Mesenchymal stem cell (in vitro differentiated cells and primary cell): Measurements from ENCODE around the gene LTC4S.
A peak's percentile ranks its signal among the peaks of the same experiment; 100 is the strongest.

Source experiments
- DNase-seq: peaks from one replicate; pipeline ENCODE4 v3.0.0-alpha.2; 2013
- H2AFZ ChIP-seq: one replicate; pipeline ENCODE4 v1.6.1; 2013; ENCODE audit warnings: low read depth, mild to moderate bottlenecking, control low read depth, inconsistent platforms, low read length, moderate library complexity
- H2AK5ac ChIP-seq: 2 replicates; pipeline ENCODE4 v1.6.1; 2013; ENCODE audit warnings: low read length, moderate library complexity, mild to moderate bottlenecking, inconsistent platforms; ENCODE audit not compliant: severe bottlenecking
- H2BK120ac ChIP-seq: one replicate; pipeline ENCODE4 v1.6.1; 2013; ENCODE audit warnings: low read depth, mild to moderate bottlenecking, inconsistent platforms, low read length, moderate library complexity
- H2BK12ac ChIP-seq, 2 experiments: one replicate each; pipeline ENCODE4 v1.6.1; 2013; ENCODE audit warnings: inconsistent platforms in 2 of 2, low read length in 2 of 2, mild to moderate bottlenecking in 2 of 2, moderate library complexity in 2 of 2, control low read depth in 1 of 2
- H2BK15ac ChIP-seq: one replicate; pipeline ENCODE4 v1.6.1; 2013; ENCODE audit warnings: mild to moderate bottlenecking, low read depth, inconsistent platforms; ENCODE audit not compliant: poor library complexity, severe bottlenecking
- H2BK5ac ChIP-seq: 2 replicates; pipeline ENCODE4 v1.6.1; 2013; ENCODE audit warnings: low read depth, mild to moderate bottlenecking, low read length, control low read depth, inconsistent platforms; ENCODE audit not compliant: poor library complexity, severe bottlenecking
- H3K14ac ChIP-seq, 2 experiments: one replicate each; pipeline ENCODE4 v1.6.1; 2013; ENCODE audit warnings: inconsistent platforms in 2 of 2, low read length in 2 of 2, control low read depth in 1 of 2, mild to moderate bottlenecking in 1 of 2, moderate library complexity in 1 of 2
- H3K18ac ChIP-seq, 2 experiments: one replicate each; pipeline ENCODE4 v1.6.1; 2013; ENCODE audit warnings: inconsistent platforms in 2 of 2, low read length in 2 of 2, control low read depth in 1 of 2, low read depth in 1 of 2, mild to moderate bottlenecking in 1 of 2
- H3K23ac ChIP-seq, 2 experiments: one replicate each; pipeline ENCODE4 v1.6.1; 2013; ENCODE audit warnings: inconsistent platforms in 2 of 2, low read length in 2 of 2, mild to moderate bottlenecking in 2 of 2, moderate library complexity in 2 of 2, control low read depth in 1 of 2
- H3K27ac ChIP-seq: 2 replicates; pipeline ENCODE4 v1.5.1; 2013; ENCODE audit warnings: mild to moderate bottlenecking, moderate library complexity, low read length, control low read depth, inconsistent platforms; ENCODE audit not compliant: poor library complexity, severe bottlenecking
- H3K27me3 ChIP-seq, 2 experiments: 2 replicates each; pipeline versions ENCODE4 v1.6.1 to v1.7.0; 2013; ENCODE audit warnings: low read length in 2 of 2, mild to moderate bottlenecking in 2 of 2, moderate library complexity in 2 of 2, control low read depth in 1 of 2, inconsistent platforms in 1 of 2; ENCODE audit not compliant: control insufficient read depth in 1 of 2, insufficient read depth in 1 of 2
- H3K36me3 ChIP-seq, 2 experiments: 2 replicates each; pipeline versions ENCODE4 v1.6.1 to v1.7.0; 2013; ENCODE audit warnings: low read length in 2 of 2, control low read depth in 1 of 2, inconsistent platforms in 1 of 2, low read depth in 1 of 2, mild to moderate bottlenecking in 1 of 2; ENCODE audit not compliant: insufficient read depth in 2 of 2, control insufficient read depth in 1 of 2
- H3K4ac ChIP-seq, 2 experiments: one replicate each; pipeline ENCODE4 v1.6.1; 2013; ENCODE audit warnings: inconsistent platforms in 2 of 2, low read length in 2 of 2, mild to moderate bottlenecking in 2 of 2, moderate library complexity in 2 of 2, control low read depth in 1 of 2, low read depth in 1 of 2
- H3K4me1 ChIP-seq: 2 replicates; pipeline ENCODE4 v1.6.1; 2013; ENCODE audit warnings: low read depth, low read length, control low read depth; ENCODE audit not compliant: control insufficient read depth, insufficient read depth
- H3K4me2 ChIP-seq: 2 replicates; pipeline ENCODE4 v1.6.1; 2013; ENCODE audit warnings: low read length, mild to moderate bottlenecking, inconsistent platforms; ENCODE audit not compliant: poor library complexity, severe bottlenecking
- H3K4me3 ChIP-seq, 2 experiments: 2 replicates each; pipeline versions ENCODE4 v1.5.1 to v1.7.0; 2013; ENCODE audit warnings: low read length in 2 of 2, mild to moderate bottlenecking in 2 of 2, control low read depth in 1 of 2, low read depth in 1 of 2; ENCODE audit not compliant: insufficient read depth in 1 of 2
- H3K79me1 ChIP-seq: replicated peaks from 2 replicates; pipeline ENCODE4 v1.6.1; 2013; ENCODE audit warnings: mild to moderate bottlenecking, control low read depth, low read length, inconsistent platforms; ENCODE audit not compliant: poor library complexity, severe bottlenecking
- H3K9ac ChIP-seq: 2 replicates; pipeline ENCODE4 v1.7.0; 2013; ENCODE audit warnings: mild to moderate bottlenecking, low read length, moderate library complexity
- H3K9me3 ChIP-seq: 2 replicates; pipeline ENCODE4 v1.7.0; 2013; ENCODE audit warnings: mild to moderate bottlenecking, low read length; ENCODE audit not compliant: control insufficient read depth
- H4K8ac ChIP-seq: one replicate; pipeline ENCODE4 v1.6.1; 2013; ENCODE audit warnings: inconsistent platforms, mild to moderate bottlenecking, low read length, moderate library complexity
- H4K91ac ChIP-seq: one replicate; pipeline ENCODE4 v1.6.1; 2013; ENCODE audit warnings: mild to moderate bottlenecking, low read length, inconsistent platforms
- WGBS: methylation state at CpG from one replicate; pipeline ENCODE4 v1.1.7; 2013; ENCODE audit warnings: mixed read lengths; 5-methylcytosine and 5-hydroxymethylcytosine counted together

LTC4S gene

DNA sequence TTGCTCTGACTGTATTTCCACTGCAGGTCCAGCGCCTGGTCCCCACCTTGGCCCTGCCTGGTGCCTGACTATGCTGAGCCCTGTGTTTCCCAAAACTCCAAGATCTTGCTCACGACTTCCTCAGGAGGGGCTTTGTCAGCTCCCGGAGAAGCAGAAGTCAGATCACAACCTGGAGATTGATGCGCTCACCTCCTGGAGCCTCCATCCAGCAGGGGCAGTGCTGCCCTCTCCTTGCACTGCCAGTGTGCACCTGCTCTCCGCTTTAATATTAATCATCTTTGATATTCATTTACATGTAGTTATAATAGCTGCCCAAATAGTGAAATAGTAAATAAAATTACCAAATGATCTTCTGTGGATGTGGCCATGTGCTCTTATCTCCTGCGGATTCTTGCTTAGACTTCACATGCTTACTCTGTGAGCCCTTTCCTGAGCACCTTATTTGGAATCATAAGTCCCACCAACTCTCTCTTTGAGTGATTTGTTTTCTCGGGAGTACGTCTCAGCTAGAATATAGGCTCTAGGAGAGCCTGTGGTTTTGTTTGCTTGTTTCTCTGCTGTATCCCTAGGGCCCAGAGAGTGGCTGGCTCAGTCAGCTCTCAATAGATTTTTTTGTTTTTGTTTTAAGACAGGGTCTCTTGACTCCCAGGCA, 43.8 kb upstream of the LTC4S start:
- H2AK5ac ChIP-seq = no peak overlapping the region
- WGBS = 95% methylated on average over 6 of the region's 8 CpGs

DNA sequence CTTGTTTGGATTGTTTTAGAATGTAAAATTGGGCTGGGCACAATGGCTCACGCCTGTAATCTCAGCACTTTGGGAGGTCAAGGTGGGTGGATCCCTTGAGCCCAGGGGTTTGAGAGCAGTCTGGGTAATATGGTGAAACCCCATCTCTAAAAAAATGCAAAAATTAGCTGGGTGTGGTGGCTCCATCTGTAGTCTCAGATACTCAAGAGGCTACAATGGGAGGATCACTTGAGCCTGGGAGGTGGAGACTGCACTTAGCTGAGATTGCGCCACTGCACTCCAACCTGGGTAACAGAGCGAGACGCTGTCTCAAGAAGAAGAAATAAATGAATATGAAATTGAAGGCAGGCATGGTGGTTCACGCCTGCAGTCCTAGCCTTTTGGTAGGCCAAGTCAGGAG, 39.8 kb upstream of the LTC4S start:
- H4K8ac ChIP-seq = no peak overlapping the region
- H3K27ac ChIP-seq = no peak overlapping the region
- peak overlapping the region; percentile 48 for H4K91ac ChIP-seq
- DNase-seq = no peak
- H3K79me1 ChIP-seq = peaks cover 18% of the 10 kb centered on the region
- H3K23ac ChIP-seq = peak overlapping the region in 1 of 2 experiments; percentile 31
- H3K4ac ChIP-seq = no peak overlapping the region
- no peak overlapping the region for H3K4me2 ChIP-seq
- H3K14ac ChIP-seq = no peak overlapping the region
- H3K9ac ChIP-seq = no peak overlapping the region
- peaks cover 5% of the 10 kb centered on the region for H3K4me1 ChIP-seq
- no peak overlapping the region for H2AK5ac ChIP-seq
- H2BK15ac ChIP-seq = no peak overlapping the region
- WGBS = over 99% methylated on average over 5 of the region's 5 CpGs
- H2BK5ac ChIP-seq = no peak overlapping the region
- H3K18ac ChIP-seq = no peak overlapping the region
- H2BK120ac ChIP-seq = no peak overlapping the region
- H3K9me3 ChIP-seq = no peaks in the 10 kb centered on the region
- no peaks in the 10 kb centered on the region for H3K27me3 ChIP-seq
- peaks cover 11% of the 10 kb centered on the region in 2 experiments for H3K36me3 ChIP-seq
- H2BK12ac ChIP-seq = peak overlapping the region in 1 of 2 experiments; percentile 33
- H3K4me3 ChIP-seq = no peak overlapping the region
- no peak overlapping the region for H2AFZ ChIP-seq

More for the DNA sequence above, 43.8 kb upstream of the LTC4S start:
- no peak overlapping the region for H3K4me2 ChIP-seq
- H4K91ac ChIP-seq = peak overlapping the region; percentile 43
- no peak overlapping the region for H4K8ac ChIP-seq
- no peak overlapping the region for H2AFZ ChIP-seq
- H3K18ac ChIP-seq = no peak overlapping the region
- H3K9ac ChIP-seq = no peak overlapping the region
- H2BK12ac ChIP-seq = no peak overlapping the region
- no peak overlapping the region for H3K27ac ChIP-seq
- H3K4ac ChIP-seq = no peak overlapping the region
- H3K79me1 ChIP-seq = peaks cover 15% of the 10 kb centered on the region
- no peak overlapping the region for H3K14ac ChIP-seq
- no peak overlapping the region for H3K23ac ChIP-seq
- no peak for DNase-seq
- no peak overlapping the region for H2BK120ac ChIP-seq
- H2BK5ac ChIP-seq = no peak overlapping the region
- no peaks in the 10 kb centered on the region for H3K9me3 ChIP-seq
- H3K4me3 ChIP-seq = no peak overlapping the region
- H3K4me1 ChIP-seq = no peaks in the 10 kb centered on the region
- H3K27me3 ChIP-seq = no peaks in the 10 kb centered on the region
- peaks cover 9 to 11% of the 10 kb centered on the region in 2 experiments for H3K36me3 ChIP-seq
- H2BK15ac ChIP-seq = no peak overlapping the region

DNA sequence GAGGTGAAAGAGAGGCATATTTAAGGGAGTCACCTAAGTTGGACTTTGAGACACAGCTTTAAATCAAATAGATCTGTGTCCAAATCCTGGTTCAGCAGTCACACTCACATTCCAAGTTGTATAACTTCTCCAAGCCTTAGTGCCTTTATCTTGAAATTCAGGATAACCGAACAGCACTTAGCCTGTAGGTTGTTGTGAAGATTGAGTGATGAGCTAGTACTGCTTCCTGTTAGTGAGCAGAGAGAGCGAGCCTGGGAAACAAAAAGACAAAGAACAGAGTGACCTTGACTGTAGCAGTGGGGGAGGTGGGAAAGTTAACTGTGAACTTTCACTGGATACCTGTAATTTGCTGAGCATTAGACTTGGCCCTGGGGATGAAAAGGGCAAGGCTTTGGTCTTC, 38.8 kb upstream of the LTC4S start:
- H3K23ac ChIP-seq = no peak overlapping the region
- no peak overlapping the region for H3K4me3 ChIP-seq
- peak overlapping the region; percentile 40 for H2BK15ac ChIP-seq
- no peak overlapping the region for H3K14ac ChIP-seq
- no peak overlapping the region for H2BK5ac ChIP-seq
- H3K4me2 ChIP-seq = no peak overlapping the region
- H2AK5ac ChIP-seq = no peak overlapping the region
- no peak overlapping the region for H3K27ac ChIP-seq
- DNase-seq = peak; percentile 59
- H3K36me3 ChIP-seq = peaks cover 6% of the 10 kb centered on the region in 2 experiments
- no peak overlapping the region for H4K91ac ChIP-seq
- no peak overlapping the region for H2AFZ ChIP-seq
- WGBS = 28% methylated on average over 2 of the region's 2 CpGs
- H2BK120ac ChIP-seq = no peak overlapping the region
- H3K4me1 ChIP-seq = peaks cover 11% of the 10 kb centered on the region
- H3K4ac ChIP-seq = no peak overlapping the region
- no peak overlapping the region for H3K9ac ChIP-seq
- H3K18ac ChIP-seq = no peak overlapping the region
- H3K27me3 ChIP-seq = no peaks in the 10 kb centered on the region
- H3K9me3 ChIP-seq = no peaks in the 10 kb centered on the region
- H2BK12ac ChIP-seq = no peak overlapping the region
- peaks cover 18% of the 10 kb centered on the region for H3K79me1 ChIP-seq
- no peak overlapping the region for H4K8ac ChIP-seq

DNA sequence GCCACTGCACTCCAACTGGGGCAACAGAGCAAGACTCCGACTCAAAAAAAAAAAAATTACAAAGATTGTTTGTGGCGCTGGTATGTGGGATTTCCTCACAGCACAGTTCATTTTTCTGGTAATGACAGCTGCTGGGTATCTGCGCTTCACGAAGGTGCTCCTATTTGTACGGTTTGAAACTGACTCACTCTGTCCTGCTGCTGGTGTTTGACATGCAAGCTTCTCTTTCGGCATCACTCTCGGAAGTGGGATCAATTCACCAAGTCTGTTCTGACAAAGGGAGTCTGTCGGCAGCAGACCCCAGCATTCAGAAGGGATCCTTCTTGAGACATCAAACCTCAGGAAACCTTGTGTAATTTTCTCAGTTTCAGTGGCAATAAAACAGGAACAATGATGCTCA, 34.8 kb upstream of the LTC4S start:
- Histone ChIP-seq H4K91ac (no peak overlapping the region), H2AK5ac (no peak overlapping the region), H2BK15ac (no peak overlapping the region), H3K27me3 (no peaks in the 10 kb centered on the region), H4K8ac (no peak overlapping the region), H3K4me1 (peaks cover 31% of the 10 kb centered on the region), H2BK120ac (no peak overlapping the region), H3K18ac (no peak overlapping the region), H3K23ac (no peak overlapping the region), H3K9ac (no peak overlapping the region), H3K79me1 (peaks cover 11% of the 10 kb centered on the region), H2BK12ac (no peak overlapping the region), H3K4ac (no peak overlapping the region), H3K14ac (no peak overlapping the region), H2AFZ (no peak overlapping the region), H3K27ac (no peak overlapping the region), H3K36me3 (peaks cover 0 to 5% of the 10 kb centered on the region in 2 experiments), H3K4me2 (no peak overlapping the region), H3K4me3 (no peak overlapping the region), H2BK5ac (no peak overlapping the region), H3K9me3 (no peaks in the 10 kb centered on the region)
- DNase-seq = peak; percentile 30
- WGBS = 85% methylated on average over 8 of the region's 8 CpGs
